ENCODE data around the gene MYDGF.

Gene MYDGF

GRCh38 chr19:4633140-4633967 lies 36.8 kb downstream of the MYDGF start:
- TF ChIP-seq ZNF274 (IDR thresholded peaks at IDR 0.05; ENCODE audit: low read depth, low read length) = no peak
- H3K4me3 ChIP-seq (ENCODE audit: low read length) = no peak overlapping the region

GRCh38 chr19:4624733-4625362 lies 45.3 kb downstream of the MYDGF start:
- TF ChIP-seq ZNF274 (IDR thresholded peaks at IDR 0.05; ENCODE audit: low read depth, low read length) = no peak
- H3K4me3 ChIP-seq (ENCODE audit: low read length) = no peak overlapping the region

- no peak for TF ChIP-seq ZNF274 (IDR thresholded peaks at IDR 0.05; ENCODE audit: low read depth, low read length)
- no peak overlapping the region for H3K4me3 ChIP-seq (ENCODE audit: low read length)
Observed at GRCh38 chr19:4624301-4624700, 45.8 kb downstream of the MYDGF start.

- TF ChIP-seq ZNF274 (IDR thresholded peaks at IDR 0.05; ENCODE audit: low read depth, low read length) = no peak
- H3K4me3 ChIP-seq (ENCODE audit: low read length) = no peak overlapping the region
Observed at GRCh38 chr19:4622695-4623421, 47.3 kb downstream of the MYDGF start.

- TF ChIP-seq ZNF274 (IDR thresholded peaks at IDR 0.05; ENCODE audit: low read depth, low read length) = no peak
- no peak overlapping the region for H3K4me3 ChIP-seq (ENCODE audit: low read length)
Observed at GRCh38 chr19:4620675-4621074, 49.5 kb downstream of the MYDGF start.

GRCh38 chr19:4619668-4620294 lies 50.4 kb downstream of the MYDGF start:
- no peak overlapping the region for H3K4me3 ChIP-seq (ENCODE audit: low read length)
- TF ChIP-seq ZNF274 (IDR thresholded peaks at IDR 0.05; ENCODE audit: low read depth, low read length) = no peak

- TF ChIP-seq ZNF274 (IDR thresholded peaks at IDR 0.05; ENCODE audit: low read depth, low read length) = no peak
Observed at GRCh38 chr19:4618019-4618418, 52.1 kb downstream of the MYDGF start.

GRCh38 chr19:4613254-4613751 lies 56.8 kb downstream of the MYDGF start:
- no peak overlapping the region for H3K4me3 ChIP-seq (ENCODE audit: low read length)
- TF ChIP-seq ZNF274 (IDR thresholded peaks at IDR 0.05; ENCODE audit: low read depth, low read length) = no peak

More at GRCh38 chr19:4618019-4618418, 52.1 kb downstream of the MYDGF start:
- no peak overlapping the region for H3K4me3 ChIP-seq (ENCODE audit: low read length)

GRCh38 chr19:4609878-4610511 lies 60.1 kb downstream of the MYDGF start:
- H3K4me3 ChIP-seq (ENCODE audit: low read length) = no peak overlapping the region
- TF ChIP-seq ZNF274 (IDR thresholded peaks at IDR 0.05; ENCODE audit: low read depth, low read length) = no peak

All from GM08714 (cell line).